DND-41 (cell line): ENCODE results near the gene ADRB2.

Experiments used
- CTCF ChIP-seq: IDR thresholded peaks from 2 replicates; pipeline ENCODE4 v1.5.1; 2012; ENCODE audit warnings: borderline replicate concordance, low read length, moderate library complexity, mild to moderate bottlenecking; ENCODE audit not compliant: poor library complexity, severe bottlenecking; ENCODE audit errors: extremely low read depth
- EZH2 ChIP-seq: IDR thresholded peaks from 3 replicates; pipeline ENCODE4 v1.6.1; 2012; ENCODE audit warnings: borderline replicate concordance, low read depth, mild to moderate bottlenecking, moderate library complexity, low read length, inconsistent platforms; ENCODE audit not compliant: severe bottlenecking

- TF ChIP-seq CTCF (no peak), EZH2 (no peak)
Observed at GRCh38 chr5:148826739-148827070, 294 bp downstream of the ADRB2 start.
